Endometrial microvascular endothelial cells (primary cell): ENCODE results near the gene C1orf35. TPM values are rescaled to one million over a fixed set of nuclear protein-coding genes. Genes with fewer than 3 reads are reported as not detected.

Experiments
- in situ Hi-C: cut with HindIII; loops from 2 replicates; pipeline ENCODE4 v1.10.0; 2017; ENCODE audit warnings: low sequenced_read_pairs, low pct_unique_long_range_greater_than_20kb; ENCODE audit errors: inconsistent ontology term
- total RNA-seq: library from RNA; depleted of rRNA; stranded (reverse); fragments of >200 nt; gene quantifications from one replicate; pipeline ENCODE4 v1.2.3, GENCODE V29; 2015; ENCODE audit errors: inconsistent ontology term

Gene C1orf35
- total RNA-seq, 1 donor from 2014 or later = 11.4 TPM

DNA sequence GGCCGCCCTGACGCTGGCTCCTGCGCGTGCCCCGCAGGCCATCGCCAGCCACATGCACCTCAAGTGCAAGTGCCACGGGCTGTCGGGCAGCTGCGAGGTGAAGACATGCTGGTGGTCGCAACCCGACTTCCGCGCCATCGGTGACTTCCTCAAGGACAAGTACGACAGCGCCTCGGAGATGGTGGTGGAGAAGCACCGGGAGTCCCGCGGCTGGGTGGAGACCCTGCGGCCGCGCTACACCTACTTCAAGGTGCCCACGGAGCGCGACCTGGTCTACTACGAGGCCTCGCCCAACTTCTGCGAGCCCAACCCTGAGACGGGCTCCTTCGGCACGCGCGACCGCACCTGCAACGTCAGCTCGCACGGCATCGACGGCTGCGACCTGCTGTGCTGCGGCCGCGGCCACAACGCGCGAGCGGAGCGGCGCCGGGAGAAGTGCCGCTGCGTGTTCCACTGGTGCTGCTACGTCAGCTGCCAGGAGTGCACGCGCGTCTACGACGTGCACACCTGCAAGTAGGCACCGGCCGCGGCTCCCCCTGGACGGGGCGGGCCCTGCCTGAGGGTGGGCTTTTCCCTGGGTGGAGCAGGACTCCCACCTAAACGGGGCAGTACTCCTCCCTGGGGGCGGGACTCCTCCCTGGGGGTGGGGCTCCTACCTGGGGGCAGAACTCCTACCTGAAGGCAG is 44.0 kb downstream of the C1orf35 start:
- in situ Hi-C loops = no loop called here

DNA sequence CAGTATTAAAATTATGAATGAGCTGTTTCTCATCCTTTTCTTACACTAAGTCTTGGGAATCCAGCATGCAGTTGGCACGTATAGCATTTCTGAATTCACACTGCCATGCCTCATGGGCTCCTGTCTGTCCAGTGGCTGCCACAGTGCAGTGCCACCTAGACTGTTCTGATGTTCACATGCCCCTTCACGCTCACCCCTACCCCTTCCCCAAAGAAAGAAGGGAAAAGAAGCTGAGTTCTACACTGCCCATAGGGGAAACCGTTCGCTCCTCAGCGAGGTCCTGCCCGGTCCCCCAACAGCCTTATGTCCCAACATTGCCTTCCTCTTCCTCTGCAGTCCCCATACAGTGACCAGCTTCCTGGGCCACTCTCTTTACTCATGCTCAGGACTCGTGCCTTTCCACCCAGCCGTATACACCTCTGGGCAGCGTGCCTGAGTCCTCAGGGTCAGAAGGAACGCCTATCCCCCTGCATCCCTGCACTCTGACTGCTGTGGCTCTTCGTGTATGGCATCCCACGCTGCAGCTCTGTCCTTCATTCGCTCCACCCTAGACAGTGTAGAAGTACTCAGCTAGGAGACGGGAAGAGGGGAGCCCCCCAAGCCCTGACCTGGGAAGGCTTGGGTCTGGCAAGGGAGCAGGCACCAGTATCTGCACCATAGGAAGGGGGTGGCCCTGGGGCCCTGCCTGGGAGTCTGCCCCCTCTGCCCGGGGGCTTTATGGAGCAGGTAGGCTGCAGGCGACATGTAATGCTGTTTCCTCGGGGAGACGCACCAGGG is 44.8 kb downstream of the C1orf35 start:
- in situ Hi-C loops = no loop called here

Other genes starting within 250 kb of the C1orf35 start
- gene WNT9A, start 155.4 kb downstream of the C1orf35 start, total RNA-seq = not detected
- not detected for gene WNT3A, start 96.3 kb downstream of the C1orf35 start, total RNA-seq
- 572 TPM for gene ARF1, start 20.6 kb downstream of the C1orf35 start, total RNA-seq
- gene MRPL55, start 6.0 kb upstream of the C1orf35 start, total RNA-seq = 89.8 TPM
- gene GUK1, start 37.0 kb upstream of the C1orf35 start, total RNA-seq = 265 TPM
- gene GJC2, start 46.6 kb upstream of the C1orf35 start, total RNA-seq = 0.28 TPM
- 2.6 TPM for gene IBA57, start 62.5 kb upstream of the C1orf35 start, total RNA-seq
- gene OBSCN, start 104.7 kb upstream of the C1orf35 start, total RNA-seq = 0.37 TPM